IMR-90 (cell line): Measurements from ENCODE around the gene AP1M2.
"Not testable (repeated sequence)": the region's sequence is repeated elsewhere in the genome, so short reads cannot be mapped to it uniquely, and the experiment has no call there.

Experiments used
- CTCF ChIP-seq: conservative IDR thresholded peaks from 2 replicates; pipeline ENCODE4 v1.5.1; 2012; ENCODE audit warnings: mild to moderate bottlenecking, low read depth, low read length, improper control_type of control experiment
- FOS ChIP-seq: fragments of 150-350 bp; IDR thresholded peaks from 2 replicates; pipeline ENCODE4 v1.6.1; 2016; ENCODE audit warnings: low read depth, low read length
- MAZ ChIP-seq: IDR thresholded peaks from 2 replicates; pipeline ENCODE4 v1.6.1; 2012; ENCODE audit warnings: low read depth, mild to moderate bottlenecking, low read length, improper control_type of control experiment, moderate library complexity, borderline replicate concordance
- MXI1 ChIP-seq: IDR thresholded peaks from 2 replicates; pipeline ENCODE4 v1.6.1; 2012; ENCODE audit warnings: low read depth, mild to moderate bottlenecking, low read length, moderate library complexity, borderline replicate concordance
- RAD21 ChIP-seq: IDR thresholded peaks from 2 replicates; pipeline ENCODE4 v1.6.1; 2012; ENCODE audit warnings: low read length, improper control_type of control experiment
- SMC3 ChIP-seq: fragments of 150-350 bp; IDR thresholded peaks from 2 replicates; pipeline ENCODE4 v1.6.1; 2016; ENCODE audit warnings: low read depth, mild to moderate bottlenecking, antibody characterized with exemption, low read length, moderate library complexity

- TF ChIP-seq CTCF, RAD21, SMC3, MAZ, MXI1, FOS: not testable (repeated sequence)
These were observed 48.1 kb downstream of the AP1M2 start for GRCh38 chr19:10539016-10539415.
